GDM1 (cell line): ENCODE measurements around the gene SAA4.
"Not testable (repeated sequence)": the region's sequence is repeated elsewhere in the genome, so short reads cannot be mapped to it uniquely, and the experiment has no call there.

ENCODE experiments used
- DNase-seq: peaks from one replicate; lab custom pipeline; 2025; lab: John Stamatoyannopoulos, UW

SAA4 gene, protein sequence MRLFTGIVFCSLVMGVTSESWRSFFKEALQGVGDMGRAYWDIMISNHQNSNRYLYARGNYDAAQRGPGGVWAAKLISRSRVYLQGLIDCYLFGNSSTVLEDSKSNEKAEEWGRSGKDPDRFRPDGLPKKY

GRCh38 chr11:18236664-18237356 is at the start of gene SAA4:
SAA4 (minus strand) TSS chr11:18236802; CDS start chr11:18235926, 876 bp downstream.
- no peak for DNase-seq

DNA sequence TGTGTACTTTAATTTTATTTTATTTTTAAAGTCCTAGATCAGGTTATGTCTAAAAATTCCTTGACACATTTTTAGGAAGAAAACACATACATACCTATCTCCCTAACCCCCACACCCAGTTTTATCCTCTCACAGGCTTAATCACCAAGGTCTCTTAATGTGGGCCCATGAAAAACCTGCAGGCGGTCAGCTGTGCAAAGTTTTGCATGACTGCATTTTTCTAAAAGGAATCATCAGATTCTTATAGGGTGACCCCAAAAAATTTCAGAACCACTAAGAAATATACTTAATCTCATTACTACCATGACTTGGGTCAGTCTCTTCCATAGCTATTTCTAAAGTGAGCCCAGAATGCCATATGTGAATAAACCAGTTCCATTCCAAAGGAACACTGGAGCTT is 49.2 kb upstream of the SAA4 start:
- no peak for DNase-seq

GRCh38 chr11:18282626-18283025 is 46.0 kb upstream of the SAA4 start:
- no peak for DNase-seq

GRCh38 chr11:18280438-18281045 is 43.9 kb upstream of the SAA4 start:
- DNase-seq, result no peak

DNA sequence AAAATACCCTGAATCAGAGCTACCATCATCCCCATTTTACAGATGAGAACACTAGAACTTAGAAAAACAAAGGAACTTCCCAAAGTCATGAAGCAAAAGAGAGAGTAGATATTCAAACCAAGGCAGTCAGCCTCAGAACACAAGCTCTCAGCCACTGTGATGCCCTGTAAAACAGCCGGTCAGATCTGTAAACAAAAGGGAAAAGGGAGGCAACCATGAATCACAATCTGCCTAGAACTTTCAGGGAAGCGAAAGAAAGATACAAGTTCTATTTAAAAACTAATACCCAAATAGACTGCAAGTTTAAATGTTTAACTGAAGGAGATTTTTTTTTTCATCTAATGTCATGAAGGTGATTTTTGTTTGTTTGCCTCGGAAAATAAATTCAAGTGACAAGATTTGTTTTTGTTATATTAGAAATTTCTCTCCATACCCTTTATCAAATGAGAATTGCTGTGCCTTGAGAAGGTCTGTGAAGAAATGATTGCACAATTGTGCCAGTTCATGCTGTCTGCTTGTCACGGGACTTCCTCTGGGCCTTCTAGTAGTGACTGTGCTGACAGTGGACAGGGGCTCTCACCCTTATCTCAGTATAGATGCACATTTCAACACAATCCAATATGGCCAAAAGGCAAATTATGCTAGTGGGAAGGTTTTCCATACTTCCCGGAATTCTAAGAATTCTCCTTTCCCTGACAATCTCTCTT is 41.1 kb upstream of the SAA4 start:
- no peak for DNase-seq

DNA sequence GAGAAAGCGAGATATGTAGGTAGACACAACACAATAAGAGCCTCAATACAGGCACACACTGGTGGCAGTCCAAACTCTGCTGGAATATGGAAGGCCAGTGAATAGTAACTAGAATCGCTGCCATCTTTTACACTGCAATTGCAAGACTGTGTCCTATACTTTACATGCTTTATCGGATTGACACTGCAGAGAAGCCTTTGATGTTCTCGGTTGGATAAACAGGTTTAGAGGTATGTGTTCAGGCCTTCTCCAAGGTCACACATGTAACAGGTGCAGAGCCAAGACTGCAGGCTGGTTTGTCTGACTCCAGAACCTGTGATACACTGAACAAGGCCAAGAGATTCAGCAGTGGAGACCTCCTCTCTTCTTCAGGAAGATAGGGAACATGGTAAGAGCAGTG is 34.6 kb upstream of the SAA4 start:
- DNase-seq, result no peak

- no peak for DNase-seq
Observed at GRCh38 chr11:18270102-18270501, 33.5 kb upstream of the SAA4 start.

DNA sequence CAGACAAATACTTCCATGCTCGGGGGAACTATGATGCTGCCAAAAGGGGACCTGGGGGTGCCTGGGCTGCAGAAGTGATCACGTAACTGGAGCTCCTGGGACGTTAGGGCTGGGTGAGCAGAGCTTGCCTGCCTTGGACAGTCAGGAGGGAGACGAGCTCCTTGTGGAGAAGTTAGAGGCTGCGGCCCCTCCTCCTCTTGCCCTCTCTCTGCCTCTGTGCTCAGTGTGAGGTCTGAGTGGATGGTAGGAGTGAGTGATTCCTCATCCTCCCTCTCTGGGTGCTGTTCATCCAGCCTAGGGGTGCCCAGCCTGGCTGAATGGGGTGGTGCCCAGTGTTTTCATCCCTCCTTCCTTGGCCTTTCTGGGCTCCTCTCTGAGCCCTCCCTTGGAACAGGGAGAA is 32.6 kb upstream of the SAA4 start:
- DNase-seq, result not testable (repeated sequence)

- DNase-seq, result not testable (repeated sequence)
Observed at GRCh38 chr11:18267335-18268133, 30.9 kb upstream of the SAA4 start.

GRCh38 chr11:18265949-18266348 is 29.3 kb upstream of the SAA4 start, which contains the start of gene SAA1:
SAA1 (plus strand) TSS chr11:18266264; CDS start chr11:18266888, 624 bp downstream.
- DNase-seq, result no peak

DNA sequence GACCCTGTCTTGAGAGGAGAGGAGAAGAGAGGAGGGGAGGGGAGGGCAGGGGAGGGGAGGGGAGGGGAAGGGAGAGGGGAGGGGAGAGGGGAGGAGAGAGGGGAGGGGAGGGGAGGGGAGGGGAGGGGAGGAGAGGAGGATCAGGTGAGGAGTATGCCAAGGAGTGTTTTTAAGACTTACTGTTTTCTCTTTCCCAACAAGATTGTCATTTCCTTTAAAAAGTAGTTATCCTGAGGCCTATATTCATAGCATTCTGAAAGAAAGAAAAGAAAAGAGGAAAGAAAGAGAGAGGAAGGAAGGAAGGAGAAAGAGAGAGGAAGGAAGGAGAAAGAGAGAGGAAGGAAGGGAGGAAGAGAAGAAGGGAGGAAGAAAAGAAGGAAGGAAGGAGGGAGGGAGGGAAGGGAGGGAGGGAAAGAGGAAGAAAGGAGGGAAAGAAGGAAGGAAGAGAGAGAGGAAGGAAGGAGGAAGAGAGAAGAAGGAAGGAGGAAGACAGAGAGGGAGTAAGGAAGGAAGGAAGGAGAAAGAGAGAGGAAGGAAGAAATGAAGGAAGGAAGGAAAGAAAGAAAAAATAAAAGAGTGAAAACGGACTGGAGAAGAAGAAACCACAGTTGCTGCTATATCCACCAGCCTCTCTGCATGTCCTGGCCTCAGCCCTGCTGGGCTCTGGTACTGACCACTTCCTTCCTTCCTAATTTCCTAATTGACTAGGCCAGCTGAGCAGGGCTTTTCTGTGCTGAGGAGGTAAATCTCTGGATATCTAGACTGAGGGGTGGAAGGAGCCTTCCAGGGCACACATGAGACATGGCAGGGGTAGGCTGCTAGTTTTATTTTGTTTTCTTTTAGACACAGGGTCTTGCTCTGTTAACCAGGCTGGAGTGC is 28.3 kb upstream of the SAA4 start:
- DNase-seq, result no peak

- DNase-seq, result no peak
Observed at GRCh38 chr11:18264035-18264434, 27.4 kb upstream of the SAA4 start.

DNA sequence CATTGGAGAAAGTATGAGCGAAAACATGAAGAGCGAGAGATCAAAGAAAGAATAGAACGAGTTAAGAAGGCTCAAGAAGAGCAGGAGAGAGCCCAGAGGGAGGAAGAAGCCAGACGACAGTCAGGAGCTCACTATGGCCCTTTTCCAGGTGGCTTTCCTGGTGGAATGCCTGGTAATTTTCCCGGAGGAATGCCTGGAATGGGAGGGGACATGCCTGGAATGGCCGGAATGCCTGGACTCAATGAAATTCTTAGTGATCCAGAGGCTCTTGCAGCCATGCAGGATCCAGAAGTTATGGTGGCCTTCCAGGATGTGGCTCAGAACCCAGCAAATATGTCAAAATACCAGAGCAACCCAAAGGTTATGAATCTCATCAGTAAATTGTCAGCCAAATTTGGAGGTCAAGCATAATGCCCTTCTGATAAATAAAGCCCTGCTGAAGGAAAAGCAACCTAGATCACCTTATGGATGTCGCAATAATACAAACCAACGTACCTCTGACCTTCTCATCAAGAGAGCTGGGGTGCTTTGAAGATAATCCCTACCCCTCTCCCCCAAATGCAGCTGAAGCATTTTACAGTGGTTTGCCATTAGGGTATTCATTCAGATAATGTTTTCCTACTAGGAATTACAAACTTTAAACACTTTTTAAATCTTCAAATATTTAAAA is 26.2 kb upstream of the SAA4 start:
- not testable (repeated sequence) for DNase-seq

DNA sequence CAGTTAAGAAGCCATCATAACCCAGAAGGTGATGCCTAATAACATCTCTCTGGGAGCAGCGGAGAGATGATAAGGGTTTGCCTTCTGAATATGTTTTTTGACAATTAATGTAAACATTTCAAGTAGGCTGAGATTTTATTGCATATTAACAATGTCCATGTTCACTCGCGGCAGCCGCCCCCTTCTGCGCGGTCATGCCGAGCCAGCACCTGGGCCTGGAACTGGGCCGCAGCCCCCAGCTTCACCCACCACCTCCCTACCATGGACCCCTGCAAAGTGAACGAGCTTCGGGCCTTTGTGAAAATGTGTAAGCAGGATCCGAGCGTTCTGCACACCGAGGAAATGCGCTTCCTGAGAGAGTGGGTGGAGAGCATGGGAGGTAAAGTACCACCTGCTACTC is 25.1 kb upstream of the SAA4 start:
- no peak for DNase-seq

GRCh38 chr11:18259259-18259658 is 22.7 kb upstream of the SAA4 start:
- no peak for DNase-seq

- no peak for DNase-seq
Observed at GRCh38 chr11:18254781-18255361, 18.3 kb upstream of the SAA4 start.

- DNase-seq, result no peak
Observed at GRCh38 chr11:18253778-18254338, 17.3 kb upstream of the SAA4 start.

DNA sequence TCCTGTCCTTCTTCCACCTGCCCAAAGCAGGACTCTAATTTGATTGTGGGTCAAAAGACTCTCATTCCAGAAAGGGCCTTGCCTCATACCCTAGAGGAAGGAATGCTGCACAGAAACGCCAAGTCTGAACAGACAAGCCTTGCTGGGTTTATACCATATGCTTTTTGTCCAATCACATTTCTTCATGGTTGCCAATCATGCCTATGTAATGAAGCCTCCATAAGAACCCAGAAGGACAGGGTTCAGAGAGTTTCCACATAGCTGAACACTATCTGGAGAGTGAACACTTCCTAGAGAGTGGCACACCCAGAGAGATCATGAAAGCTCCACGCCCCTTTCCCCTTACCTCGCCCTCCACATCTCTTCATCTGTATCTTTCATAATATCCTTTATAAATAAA is 16.6 kb upstream of the SAA4 start:
- DNase-seq, result no peak

- DNase-seq, result no peak
Observed at GRCh38 chr11:18248561-18248960, 12.0 kb upstream of the SAA4 start, which contains the start of gene SAA2. SAA2 (minus strand) TSS chr11:18248668; CDS start chr11:18248011, 657 bp downstream.

DNA sequence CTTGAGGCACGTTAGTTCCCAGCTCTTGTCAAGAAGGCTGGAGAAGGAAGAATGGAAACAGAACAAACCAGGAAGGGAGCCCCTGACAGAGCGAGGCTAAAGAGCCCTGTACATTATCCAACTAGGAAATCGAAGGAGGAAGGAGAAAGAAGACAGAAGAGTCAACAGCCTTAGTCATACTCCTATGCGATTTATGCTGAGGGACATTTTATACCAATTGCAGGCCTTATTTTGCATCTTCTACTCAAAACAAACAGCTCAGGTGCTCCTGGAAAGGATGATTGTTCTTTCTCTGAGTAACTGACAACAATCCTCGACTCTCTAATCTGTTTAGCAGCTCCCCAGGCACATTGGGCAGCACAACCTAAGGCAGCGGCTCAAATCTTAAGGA is 10.6 kb upstream of the SAA4 start:
- DNase-seq, result not testable (repeated sequence)
